ENCODE results near the gene TFAP2D.

TFAP2D gene

DNA sequence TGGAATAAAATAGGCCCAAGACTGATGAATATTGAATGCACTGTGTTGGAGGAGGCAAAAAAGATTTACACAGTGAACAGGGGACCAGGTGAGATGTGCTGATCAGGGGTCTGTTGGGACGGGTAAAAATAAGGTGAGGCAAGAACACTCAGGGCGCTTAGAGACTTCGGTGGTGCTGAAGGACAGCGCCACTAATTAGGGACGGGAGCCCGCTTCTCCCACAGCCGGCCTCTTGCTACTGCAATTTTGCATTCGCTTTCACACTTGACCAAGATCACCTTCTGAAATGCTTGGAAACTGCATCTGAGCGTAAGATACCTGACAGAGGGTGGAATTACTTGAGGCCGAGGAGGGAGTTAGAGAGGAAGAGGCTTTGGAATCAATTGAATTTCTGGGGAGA is 7.3 kb downstream of the TFAP2D start:
- DNase-seq (ENCODE audit: low read depth), result no peak

DNA sequence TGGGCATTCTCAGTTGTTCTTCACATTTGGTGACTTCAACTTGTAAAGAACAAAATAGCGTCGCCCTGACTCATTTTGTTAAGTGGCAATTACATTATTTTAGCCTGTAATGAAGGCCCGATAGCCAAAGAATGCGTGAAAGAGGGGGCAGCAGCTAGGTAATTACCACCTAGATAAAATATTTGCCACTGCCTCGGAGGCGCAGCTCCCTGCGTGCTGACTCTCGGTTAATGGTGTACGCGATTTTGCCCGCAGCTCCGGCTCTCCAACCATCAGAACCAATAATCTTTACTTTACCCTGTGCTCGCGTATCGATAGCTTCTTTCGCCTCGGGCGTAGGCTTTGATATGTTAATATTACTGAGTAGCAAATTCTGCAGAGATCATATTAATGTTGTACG is 8.7 kb downstream of the TFAP2D start:
- DNase-seq (ENCODE audit: low read depth), result no peak

DNA sequence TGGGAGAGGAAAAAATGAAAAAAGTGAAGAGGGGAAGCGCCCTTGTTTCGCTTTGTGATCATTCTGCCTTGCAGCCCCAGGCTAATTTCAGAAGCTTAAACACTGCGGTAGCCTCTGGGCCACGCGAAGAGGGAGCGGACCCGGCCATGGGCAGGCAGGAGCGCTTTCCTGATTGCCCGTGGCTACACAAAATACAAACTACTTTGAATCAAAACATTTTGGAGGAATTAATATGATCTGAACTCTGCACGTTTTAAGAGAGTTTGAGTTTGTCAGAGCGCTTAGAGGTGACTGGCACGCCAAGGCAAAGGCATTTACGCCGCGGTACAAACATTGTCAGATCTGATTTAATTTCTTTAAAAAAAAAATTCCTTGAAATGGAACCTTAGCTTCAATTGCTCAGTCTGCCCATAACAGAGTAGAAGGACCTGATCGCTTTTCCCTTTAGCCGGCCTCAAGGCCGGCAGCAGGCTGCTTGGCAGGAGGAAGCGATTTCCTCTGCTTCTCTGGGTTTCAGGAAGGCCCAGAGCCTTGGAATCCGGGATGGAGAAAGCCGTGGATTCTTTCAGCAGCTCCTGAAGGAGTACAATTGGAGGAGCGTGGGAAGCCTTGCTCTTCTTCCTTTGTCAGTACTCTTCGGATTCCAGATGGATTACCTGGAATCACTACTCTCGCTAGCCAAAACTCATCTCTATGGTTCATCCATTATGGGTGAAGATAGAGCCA is 9.7 kb downstream of the TFAP2D start:
- DNase-seq (ENCODE audit: low read depth), result no peak

DNA sequence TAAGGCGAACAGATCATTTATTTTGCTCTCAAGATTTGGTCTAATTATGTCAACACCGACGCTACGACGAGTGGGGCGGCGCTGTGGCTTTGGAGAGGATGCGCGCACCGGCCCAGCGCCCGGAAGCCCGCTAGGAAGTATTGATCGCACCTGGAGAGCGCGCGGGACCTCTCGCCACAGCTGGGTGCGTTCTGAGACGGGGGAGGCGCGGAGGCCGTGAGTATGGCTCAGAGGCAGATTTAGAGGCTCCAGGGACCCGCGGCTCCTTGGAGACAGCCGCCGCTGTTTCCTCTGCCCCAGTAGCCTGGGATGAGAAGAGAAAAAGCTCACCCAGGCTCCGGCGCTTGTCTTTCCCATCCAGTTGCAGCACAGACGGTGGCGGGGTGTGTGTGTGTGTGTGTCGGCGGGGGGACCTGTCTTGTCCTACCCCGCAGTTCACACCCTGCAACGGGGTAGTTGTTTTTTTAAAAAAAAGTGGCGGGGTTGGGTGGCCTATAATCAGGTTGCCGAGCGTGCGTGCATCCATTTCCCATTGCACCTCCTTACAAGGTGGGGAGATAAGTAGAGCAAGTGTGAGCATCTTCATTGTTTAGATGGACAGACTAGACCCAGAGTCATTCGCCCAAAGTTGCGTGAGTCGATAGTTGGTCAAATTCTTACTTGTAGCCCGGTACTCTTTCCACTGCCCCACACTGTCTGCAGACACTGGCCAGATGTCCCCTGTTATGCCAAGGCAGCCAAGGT is 11.2 kb downstream of the TFAP2D start:
- DNase-seq (ENCODE audit: low read depth), result no peak

DNA sequence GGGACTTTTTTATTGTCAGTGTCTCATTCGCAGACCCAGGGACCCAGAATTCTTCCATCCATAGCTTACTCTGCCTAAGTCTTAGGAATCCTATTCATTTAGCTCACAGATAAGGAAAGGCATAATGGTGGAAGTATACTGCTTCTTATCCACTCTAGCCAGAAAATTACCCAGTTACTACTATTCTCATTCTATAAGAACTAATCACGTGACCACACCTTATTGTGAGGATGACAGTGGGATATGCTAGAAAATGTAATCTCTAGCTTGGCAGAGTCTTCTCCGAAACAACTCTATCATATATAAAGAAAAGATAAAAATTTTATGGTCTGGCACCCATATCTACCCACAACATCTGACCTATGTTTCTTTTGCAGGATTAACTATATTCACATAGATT is 21.2 kb downstream of the TFAP2D start:
- no peak for DNase-seq (ENCODE audit: low read depth)

DNA sequence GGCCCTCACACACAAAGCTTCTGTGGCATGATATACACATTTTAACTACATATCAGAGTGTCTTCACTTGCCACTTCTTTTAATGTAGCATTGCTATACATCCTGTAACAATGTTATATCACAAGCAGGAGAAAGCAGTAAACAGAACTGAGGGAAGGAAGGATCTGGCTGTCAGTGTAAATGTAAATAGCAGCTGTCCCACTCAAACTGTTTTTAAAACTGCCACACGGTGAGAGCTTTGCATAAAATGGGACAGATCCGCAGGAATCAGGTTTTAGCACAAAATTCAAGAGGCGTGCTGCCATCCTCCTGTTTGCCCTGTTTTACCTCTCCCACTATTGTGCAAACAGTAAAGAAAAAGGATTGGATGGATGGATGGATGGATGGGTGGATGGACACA is 28.8 kb downstream of the TFAP2D start:
- DNase-seq (ENCODE audit: low read depth), result no peak

DNA sequence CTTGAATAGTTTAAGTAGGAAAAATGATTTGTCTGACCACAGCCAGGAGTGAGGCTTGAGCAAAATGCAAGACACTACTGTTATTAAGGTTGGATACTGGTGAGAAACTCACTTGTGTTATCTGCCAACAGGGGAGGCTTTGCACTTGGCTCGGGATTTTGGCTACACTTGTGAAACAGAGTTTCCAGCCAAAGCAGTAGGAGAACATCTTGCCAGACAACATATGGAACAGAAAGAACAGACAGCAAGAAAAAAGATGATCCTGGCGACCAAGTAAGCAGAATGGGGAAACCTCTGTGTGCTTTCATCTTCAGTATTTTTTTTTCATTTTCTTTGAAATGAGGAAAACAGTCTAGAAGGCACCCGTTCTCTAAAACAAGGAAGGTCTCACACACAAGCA is 31.6 kb downstream of the TFAP2D start:
- DNase-seq (ENCODE audit: low read depth), result no peak

DNA sequence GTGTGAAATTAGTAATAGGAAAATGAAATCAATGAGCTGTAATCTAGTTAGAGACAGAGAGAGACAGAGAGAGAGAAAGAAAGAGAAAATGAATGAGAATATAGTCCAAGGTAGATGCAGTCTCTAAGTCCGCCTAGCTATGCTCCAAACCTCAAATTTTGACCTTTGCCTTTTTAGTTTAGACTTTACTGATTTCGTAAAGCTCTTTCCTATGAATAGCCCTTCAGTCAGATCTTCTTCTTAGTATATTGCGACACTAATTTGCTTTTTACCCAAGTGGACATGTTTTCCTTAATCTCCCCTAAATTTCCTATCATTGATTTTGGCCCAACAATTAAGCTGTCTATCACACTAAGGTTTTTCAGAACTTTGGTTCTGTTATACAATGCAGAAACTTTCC is 49.5 kb downstream of the TFAP2D start:
- DNase-seq (ENCODE audit: low read depth), result no peak

DNA sequence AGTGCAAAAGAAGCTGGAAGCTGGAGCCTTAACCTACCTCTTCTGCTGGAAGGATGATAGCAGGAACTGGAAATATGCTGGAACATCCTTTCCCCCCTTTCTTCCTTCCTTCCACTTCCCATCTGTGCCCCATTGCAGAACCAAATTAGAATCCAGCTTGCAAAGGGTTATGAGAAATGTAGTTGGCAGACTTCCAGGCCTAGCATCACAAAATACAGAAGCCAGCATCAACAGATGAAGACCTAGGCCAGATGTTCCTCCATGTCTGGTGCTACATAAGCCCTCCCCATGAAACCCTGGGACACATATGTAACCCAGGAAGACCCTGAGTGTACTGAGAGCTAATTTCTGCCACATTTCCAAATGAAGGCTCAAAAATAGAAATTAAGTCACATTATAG is 65.4 kb downstream of the TFAP2D start:
- DNase-seq (ENCODE audit: low read depth), result no peak

DNA sequence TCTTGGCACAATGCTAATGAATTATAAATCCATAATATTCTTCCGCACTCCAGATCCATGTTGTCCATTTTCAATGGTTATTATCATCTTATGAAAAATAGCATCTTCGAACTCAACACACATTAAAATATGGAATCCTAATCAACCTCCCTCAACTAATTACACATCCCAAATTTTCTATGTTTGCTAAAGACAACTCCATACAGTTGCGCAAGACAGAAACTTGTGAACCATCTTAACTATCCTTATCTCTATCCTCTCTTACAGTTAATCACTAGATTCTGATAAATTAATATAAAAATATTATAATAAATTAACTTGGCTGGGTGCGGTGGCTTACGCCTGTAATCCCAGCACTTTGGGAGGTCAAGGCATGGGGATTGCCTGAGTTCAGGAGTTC is 67.1 kb downstream of the TFAP2D start:
- DNase-seq (ENCODE audit: low read depth), result no peak

DNA sequence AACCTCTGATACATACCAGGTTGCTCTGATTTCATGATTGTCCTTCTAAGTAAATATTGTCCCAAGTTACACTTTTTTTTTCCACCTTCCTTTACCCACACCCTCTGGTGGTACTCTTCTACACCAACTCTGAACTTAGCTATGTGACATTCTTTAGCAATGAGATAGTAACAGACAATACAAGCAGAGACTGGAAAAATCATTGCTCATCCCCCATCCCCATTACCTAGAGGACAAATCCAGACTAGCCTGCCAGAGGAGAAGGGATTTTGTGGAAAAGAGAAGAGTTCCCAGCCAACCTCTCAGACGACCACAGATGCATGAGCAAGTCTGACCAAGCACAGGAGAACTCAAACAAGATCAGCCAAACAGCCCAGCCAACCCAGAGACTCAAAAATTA is 72.6 kb downstream of the TFAP2D start:
- no peak for DNase-seq (ENCODE audit: low read depth)

DNA sequence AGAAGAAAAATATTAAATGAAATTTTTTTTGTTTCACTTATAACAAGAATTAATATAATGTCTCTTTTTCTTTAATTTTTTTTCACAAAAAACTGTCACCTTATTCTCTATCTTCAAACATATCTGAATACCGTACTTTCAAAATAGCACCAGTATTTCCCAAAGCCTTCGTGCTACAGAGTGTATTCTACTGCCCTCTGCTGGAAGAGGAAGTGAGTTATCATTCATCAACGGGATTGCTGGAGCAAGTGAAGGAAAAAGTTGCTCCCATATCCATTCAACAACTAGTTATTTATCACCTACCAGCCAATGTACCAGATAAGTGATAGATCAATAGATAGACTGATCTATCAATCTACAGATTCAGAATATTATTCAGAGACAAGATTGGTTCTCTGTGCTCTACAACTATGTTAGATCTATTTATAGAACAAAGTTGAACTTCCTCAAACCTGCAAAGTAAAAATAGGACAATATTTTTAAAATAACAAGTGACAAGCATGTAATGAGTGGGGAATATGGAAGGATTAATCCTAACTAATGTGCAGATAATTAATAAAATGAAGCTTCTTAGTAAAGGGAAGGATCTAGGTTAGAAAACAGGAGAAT is 78.7 kb downstream of the TFAP2D start:
- no peak for DNase-seq (ENCODE audit: low read depth)

DNA sequence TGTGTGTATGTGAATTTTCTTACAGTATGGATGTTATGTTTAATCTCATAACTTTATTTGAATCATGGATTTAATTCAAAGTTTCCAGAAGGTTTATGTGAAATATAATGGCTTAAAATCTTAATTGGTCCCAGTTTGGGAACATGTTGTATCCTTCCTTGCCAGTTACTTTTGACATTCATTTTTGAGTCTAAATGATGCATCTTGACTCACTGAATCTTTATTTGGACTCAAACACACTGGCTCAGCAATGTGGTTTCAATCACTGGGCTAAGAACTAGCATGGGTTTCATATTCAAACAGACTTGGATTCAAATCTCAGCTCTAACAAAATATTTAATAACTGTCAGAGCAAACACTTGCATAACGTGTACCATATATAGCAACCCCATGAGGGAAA is 79.4 kb downstream of the TFAP2D start:
- no peak for DNase-seq (ENCODE audit: low read depth)

DNA sequence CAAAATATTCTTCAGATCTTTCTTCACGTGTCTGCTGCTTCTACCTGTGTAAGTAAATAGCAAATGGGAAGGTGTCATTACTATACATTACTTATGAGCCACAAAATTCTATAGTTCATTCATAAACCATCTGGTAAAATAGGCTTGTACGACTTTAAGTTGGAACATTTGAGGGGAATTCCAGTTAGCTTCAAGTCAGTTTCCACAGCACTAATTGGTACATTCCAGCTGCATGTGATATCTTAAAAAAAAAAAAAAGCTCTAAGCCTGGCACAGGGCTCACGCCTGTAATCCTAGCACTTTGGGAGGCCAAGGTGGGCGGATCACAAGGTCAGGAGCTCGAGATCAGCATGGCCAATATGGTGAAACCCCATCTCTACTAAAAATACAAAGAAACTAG is 82.2 kb downstream of the TFAP2D start:
- DNase-seq (ENCODE audit: low read depth), result no peak

DNA sequence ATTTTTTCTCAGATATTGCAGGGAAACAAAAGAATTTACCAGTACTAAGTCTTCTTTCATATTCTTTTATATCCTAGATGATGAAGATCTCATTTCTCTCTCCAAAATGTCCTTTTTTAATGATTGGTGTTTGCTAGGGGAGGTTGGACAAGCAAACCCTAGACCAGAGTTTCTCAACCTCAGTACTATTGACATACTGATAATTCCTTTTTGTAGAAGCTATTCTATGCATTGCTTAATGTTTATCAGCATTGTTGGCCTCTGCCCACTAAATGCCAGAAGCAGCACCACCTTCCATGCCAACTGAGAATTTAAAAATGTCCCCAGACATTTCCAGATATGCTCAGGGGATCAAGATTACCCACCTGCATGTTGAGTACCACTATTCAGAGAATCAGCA is 91.0 kb downstream of the TFAP2D start:
- DNase-seq (ENCODE audit: low read depth), result no peak

DNA sequence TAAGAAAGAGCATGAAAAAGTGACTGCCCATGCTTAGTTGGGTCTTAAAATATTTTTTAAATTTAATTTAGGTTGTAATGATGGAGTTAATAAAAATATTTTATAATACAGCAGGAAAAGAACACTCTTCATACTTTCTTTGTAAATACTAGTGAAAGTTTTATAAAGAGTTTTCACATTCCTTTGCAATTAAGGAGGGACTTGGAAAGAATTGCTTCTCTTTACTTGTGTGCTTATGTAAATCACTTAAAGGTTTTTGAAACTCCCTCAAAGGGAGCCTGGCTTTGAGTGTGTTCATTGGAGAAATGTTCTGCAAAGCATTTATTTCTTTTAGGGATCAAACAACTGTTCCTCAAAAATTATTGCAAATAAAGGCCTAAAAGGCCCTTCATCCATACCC is 93.7 kb downstream of the TFAP2D start:
- no peak for DNase-seq (ENCODE audit: low read depth)

DNA sequence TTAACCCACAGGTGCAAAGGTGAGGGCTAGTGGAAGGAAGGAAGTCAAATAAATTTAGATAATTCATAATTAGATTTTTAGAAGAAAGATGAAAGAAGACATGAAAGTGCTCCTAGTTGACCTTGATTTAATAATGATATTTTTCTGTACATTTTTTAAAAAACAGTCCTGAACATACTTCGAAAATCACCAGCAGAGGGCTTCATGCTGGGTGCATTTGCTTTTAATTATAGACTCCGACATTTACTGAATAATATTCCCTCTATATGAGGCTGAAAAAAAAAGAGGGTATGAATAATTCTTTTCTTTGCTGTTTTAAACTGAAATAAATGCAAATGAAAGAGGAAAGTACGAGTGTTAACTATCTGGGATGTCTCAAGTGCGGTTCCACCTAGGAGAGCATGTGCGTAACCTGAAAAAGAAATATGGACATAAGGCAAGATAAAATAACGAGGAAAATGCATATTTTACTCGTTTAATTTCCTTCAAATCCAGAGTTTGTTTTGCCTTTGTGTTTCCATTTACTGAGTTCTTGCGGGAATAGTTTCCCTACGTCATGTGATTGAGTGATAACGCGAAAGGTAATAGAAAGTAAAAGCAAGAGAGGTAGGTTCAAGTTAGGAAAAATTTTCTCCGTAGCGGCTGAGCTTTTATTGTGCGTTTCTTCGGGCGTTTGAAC is 102.2 kb downstream of the TFAP2D start:
- DNase-seq (ENCODE audit: low read depth), result no peak

DNA sequence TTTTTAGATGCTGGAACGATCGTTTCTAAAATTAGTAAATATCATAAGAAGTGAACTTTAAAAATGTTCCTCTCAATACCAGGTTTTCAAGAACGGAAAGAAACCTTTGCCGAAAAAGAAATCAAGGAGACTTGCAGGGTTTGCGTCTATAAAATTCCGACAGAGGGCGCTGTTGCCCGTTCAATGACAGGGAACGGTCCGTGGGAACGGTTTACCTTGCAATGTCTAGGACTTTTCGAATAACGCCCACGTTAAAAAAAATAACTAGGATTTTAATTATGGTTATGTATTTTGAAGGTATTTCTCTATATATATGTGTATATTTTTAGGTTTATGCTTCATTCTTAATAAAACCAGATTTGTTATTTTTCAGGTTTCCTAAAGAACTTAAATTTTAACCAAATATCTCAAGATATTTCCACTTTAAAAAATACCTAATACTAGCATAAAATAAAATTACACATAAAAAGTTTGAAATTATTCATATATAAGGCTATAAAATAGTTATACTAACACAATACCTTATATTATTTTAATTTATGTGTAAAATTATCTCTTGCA is 102.9 kb downstream of the TFAP2D start:
- DNase-seq (ENCODE audit: low read depth), result peak; percentile 40

DNA sequence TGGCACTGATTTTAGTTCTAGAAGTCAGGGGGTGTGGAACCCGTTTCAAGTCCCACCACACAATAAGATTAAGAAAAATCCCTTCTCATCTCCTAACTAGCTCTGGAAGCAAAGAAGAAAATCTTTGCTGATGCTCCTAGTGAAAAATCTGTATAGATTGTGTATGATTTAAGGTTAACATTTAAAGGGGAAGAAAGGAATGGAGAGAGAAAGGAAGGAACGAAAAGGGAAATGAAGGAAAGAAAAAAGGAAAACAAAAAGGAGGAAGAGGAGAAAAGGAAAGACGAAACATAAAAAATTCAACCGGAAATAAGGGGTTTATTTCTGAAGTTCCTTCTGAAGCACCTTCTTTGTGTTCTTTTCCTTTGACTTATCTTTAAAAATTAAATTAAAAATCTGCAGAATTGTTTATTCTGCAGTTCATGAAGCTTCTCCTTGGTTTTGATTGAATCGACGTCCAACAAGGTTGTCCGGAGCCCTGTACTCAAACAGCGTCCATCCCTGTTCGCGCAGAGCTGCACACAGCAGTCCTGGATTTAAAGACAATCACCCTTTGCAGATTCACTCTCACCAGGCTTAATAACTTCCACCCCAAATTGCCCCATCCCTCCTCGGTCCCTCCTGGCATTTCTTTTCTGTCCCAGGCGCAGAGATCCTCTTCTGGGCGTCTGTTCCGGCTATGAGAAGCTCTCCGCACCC is 103.8 kb downstream of the TFAP2D start:
- no peak for DNase-seq (ENCODE audit: low read depth)

DNA sequence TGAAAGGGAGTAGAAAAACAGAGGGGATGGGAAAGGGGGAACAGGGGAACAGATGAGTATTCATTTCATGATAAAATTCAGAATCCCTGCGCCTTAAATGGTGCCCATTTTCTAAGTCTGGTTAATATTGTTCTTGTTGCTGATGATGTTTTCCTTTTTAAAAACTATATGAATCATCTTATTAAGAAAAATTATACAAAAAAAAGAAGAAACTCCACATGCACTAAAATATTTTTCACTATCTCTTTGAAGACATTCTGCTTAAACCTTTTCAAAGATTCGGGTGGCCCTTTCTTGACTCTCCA is 104.3 kb downstream of the TFAP2D start:
- DNase-seq (ENCODE audit: low read depth), result no peak

DNA sequence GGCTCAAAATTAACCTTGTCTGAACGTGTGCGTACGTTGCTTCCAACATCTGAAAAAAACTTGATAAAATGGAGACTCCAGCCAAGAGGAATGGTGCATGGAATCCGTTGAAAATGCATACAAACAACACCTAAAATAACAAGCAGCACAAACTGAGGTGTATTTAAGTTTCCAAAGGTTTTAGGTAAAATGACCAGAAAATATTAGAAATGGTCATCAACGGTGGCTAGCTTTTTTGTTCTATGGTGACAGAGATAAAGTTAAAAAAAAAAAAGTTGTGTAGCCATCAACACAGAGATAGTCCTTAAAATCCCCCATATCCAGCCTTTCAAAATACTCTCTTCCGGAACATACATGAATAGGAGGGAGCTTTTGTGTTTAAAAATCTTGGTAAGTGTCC is 104.7 kb downstream of the TFAP2D start:
- DNase-seq (ENCODE audit: low read depth), result no peak

DNA sequence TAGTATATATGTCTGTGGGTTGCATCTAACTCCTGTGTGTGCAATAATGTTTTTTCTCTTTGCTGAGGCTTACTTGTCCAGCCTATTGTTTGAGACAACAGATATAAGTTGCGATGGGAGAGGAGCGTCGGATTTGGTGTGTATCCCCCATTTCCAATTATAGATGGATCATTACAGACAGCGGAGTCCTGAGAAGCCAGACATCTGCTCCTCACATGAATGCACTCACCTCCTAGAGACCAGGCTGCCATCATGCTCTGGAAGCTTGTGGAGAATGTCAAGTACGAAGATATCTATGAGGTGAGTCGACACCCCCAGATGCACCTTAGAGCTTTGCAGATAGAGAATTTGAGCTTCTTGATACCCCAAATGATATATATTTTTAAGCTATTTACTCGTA is 105.3 kb downstream of the TFAP2D start, which contains the start of gene TFAP2B:
TFAP2B (plus strand) TSS at position 199 of the 400 bp plus-strand sequence; CDS start at position 220, 21 bp downstream.
- no peak for DNase-seq (ENCODE audit: low read depth)
